ENCODE data around the gene VSTM4.

Gene VSTM4

GRCh38 chr10:49118430-49119074, 3.2 kb upstream of the VSTM4 start:
- H3K9ac ChIP-seq (ENCODE audit: low read depth in 1 of 2, low read length in 2 of 2) = no peak overlapping the region
- no peak overlapping the region for H3K4me3 ChIP-seq (ENCODE audit: low read length in 2 of 2)
- H3K27ac ChIP-seq (ENCODE audit: low read depth in 2 of 2, low read length in 2 of 2) = no peak overlapping the region
- H3K36me3 ChIP-seq (ENCODE audit: control insufficient read depth in 2 of 2, insufficient read depth in 2 of 2, low read length in 2 of 2) = no peaks in the 10 kb centered on the region
- H3K9me3 ChIP-seq (ENCODE audit: control insufficient read depth in 2 of 2, low read length in 2 of 2) = no peaks in the 10 kb centered on the region
- peaks cover 4 to 6% of the 10 kb centered on the region in 2 donors for H3K27me3 ChIP-seq (ENCODE audit: control insufficient read depth in 2 of 2, insufficient read depth in 2 of 2, low read length in 2 of 2)
- peaks cover 0 to 3% of the 10 kb centered on the region in 2 donors for H3K4me1 ChIP-seq (ENCODE audit: control insufficient read depth in 2 of 2, insufficient read depth in 2 of 2, low read length in 2 of 2)

GRCh38 chr10:49117376-49118070, 2.2 kb upstream of the VSTM4 start:
- H3K9ac ChIP-seq (ENCODE audit: low read depth in 1 of 2, low read length in 2 of 2) = no peak overlapping the region
- no peaks in the 10 kb centered on the region for H3K9me3 ChIP-seq (ENCODE audit: control insufficient read depth in 2 of 2, low read length in 2 of 2)
- H3K27me3 ChIP-seq (ENCODE audit: control insufficient read depth in 2 of 2, insufficient read depth in 2 of 2, low read length in 2 of 2) = peaks cover 4 to 7% of the 10 kb centered on the region in 2 donors
- no peak overlapping the region for H3K27ac ChIP-seq (ENCODE audit: low read depth in 2 of 2, low read length in 2 of 2)
- no peaks in the 10 kb centered on the region for H3K36me3 ChIP-seq (ENCODE audit: control insufficient read depth in 2 of 2, insufficient read depth in 2 of 2, low read length in 2 of 2)
- no peak overlapping the region for H3K4me3 ChIP-seq (ENCODE audit: low read length in 2 of 2)
- H3K4me1 ChIP-seq (ENCODE audit: control insufficient read depth in 2 of 2, insufficient read depth in 2 of 2, low read length in 2 of 2) = peaks cover 0 to 3% of the 10 kb centered on the region in 2 donors

GRCh38 chr10:49116509-49117375, 1.4 kb upstream of the VSTM4 start:
- Histone ChIP-seq H3K4me1 (ENCODE audit: control insufficient read depth in 2 of 2, insufficient read depth in 2 of 2, low read length in 2 of 2) (peaks cover 0 to 3% of the 10 kb centered on the region in 2 donors), H3K9ac (ENCODE audit: low read depth in 1 of 2, low read length in 2 of 2) (no peak overlapping the region), H3K4me3 (ENCODE audit: low read length in 2 of 2) (no peak overlapping the region), H3K27ac (ENCODE audit: low read depth in 2 of 2, low read length in 2 of 2) (no peak overlapping the region), H3K9me3 (ENCODE audit: control insufficient read depth in 2 of 2, low read length in 2 of 2) (no peaks in the 10 kb centered on the region), H3K36me3 (ENCODE audit: control insufficient read depth in 2 of 2, insufficient read depth in 2 of 2, low read length in 2 of 2) (no peaks in the 10 kb centered on the region), H3K27me3 (ENCODE audit: control insufficient read depth in 2 of 2, insufficient read depth in 2 of 2, low read length in 2 of 2) (peaks cover 4 to 7% of the 10 kb centered on the region in 2 donors)

DNA sequence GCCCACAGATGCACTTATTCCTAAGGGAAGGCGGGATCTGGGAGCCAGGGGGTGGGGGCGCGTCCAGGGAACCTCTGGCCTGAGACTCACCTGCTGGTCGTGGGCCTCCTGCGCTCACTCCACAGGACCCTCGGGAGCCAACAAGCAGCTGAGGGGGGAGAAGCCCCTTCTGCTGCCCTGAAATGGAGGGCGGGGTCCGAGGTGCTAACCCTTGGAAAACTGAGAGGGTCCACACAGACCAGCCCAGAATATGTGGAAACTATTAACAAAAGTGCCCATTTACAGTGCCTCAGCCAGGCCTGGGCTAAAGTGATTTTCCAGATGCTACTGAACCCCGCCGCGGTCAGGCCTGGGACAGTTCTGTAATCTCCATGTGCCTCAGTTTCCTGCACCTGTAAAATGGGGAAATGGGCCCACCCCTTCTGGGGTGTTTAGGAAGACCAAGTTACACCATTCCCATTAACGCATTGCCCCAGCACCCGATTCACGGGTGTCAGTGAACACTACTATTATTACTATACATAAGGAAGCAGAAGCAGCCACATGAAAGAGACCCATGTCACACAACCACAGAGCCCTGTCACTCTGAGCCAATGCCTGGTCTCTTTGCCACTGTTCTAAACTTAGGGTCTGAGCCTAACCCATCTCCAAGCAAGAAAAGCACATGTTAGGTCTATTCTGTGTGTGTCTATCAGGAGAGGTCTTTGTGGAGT, 630 bp upstream of the VSTM4 start:
- Histone ChIP-seq H3K9me3 (ENCODE audit: control insufficient read depth in 2 of 2, low read length in 2 of 2) (no peaks in the 10 kb centered on the region), H3K36me3 (ENCODE audit: control insufficient read depth in 2 of 2, insufficient read depth in 2 of 2, low read length in 2 of 2) (no peaks in the 10 kb centered on the region), H3K9ac (ENCODE audit: low read depth in 1 of 2, low read length in 2 of 2) (no peak overlapping the region), H3K27me3 (ENCODE audit: control insufficient read depth in 2 of 2, insufficient read depth in 2 of 2, low read length in 2 of 2) (peaks cover 4 to 7% of the 10 kb centered on the region in 2 donors), H3K4me1 (ENCODE audit: control insufficient read depth in 2 of 2, insufficient read depth in 2 of 2, low read length in 2 of 2) (peaks cover 0 to 3% of the 10 kb centered on the region in 2 donors), H3K27ac (ENCODE audit: low read depth in 2 of 2, low read length in 2 of 2) (no peak overlapping the region), H3K4me3 (ENCODE audit: low read length in 2 of 2) (peak overlapping the region in 1 of 2 donors; percentile 39)

DNA sequence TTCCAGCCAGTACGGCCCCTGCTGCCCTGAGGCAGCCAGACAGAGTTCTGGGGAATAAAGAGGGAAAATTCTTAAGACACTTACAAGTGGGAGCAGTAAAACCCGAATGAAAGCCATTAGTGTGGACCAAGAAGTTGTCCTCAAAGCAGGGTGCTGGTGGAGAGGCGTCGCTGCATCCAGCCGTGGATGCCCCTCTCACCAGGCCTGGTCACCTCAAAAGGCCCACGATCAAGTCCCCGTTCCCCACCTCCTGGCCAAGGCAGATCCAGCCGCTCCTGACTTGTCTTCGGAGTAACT, 656 bp downstream of the VSTM4 start:
- H3K27ac ChIP-seq (ENCODE audit: low read depth in 2 of 2, low read length in 2 of 2) = peak overlapping the region; percentile 28 to 29
- H3K9ac ChIP-seq (ENCODE audit: low read depth in 1 of 2, low read length in 2 of 2) = peak overlapping the region; percentile 52 to 61
- H3K9me3 ChIP-seq (ENCODE audit: control insufficient read depth in 2 of 2, low read length in 2 of 2) = no peaks in the 10 kb centered on the region
- H3K4me3 ChIP-seq (ENCODE audit: low read length in 2 of 2) = peak overlapping the region; percentile 43 to 68
- no peaks in the 10 kb centered on the region for H3K36me3 ChIP-seq (ENCODE audit: control insufficient read depth in 2 of 2, insufficient read depth in 2 of 2, low read length in 2 of 2)
- peaks cover 4 to 7% of the 10 kb centered on the region in 2 donors for H3K27me3 ChIP-seq (ENCODE audit: control insufficient read depth in 2 of 2, insufficient read depth in 2 of 2, low read length in 2 of 2)
- peaks cover 0 to 3% of the 10 kb centered on the region in 2 donors for H3K4me1 ChIP-seq (ENCODE audit: control insufficient read depth in 2 of 2, insufficient read depth in 2 of 2, low read length in 2 of 2)

- peaks cover 4 to 7% of the 10 kb centered on the region in 2 donors for H3K27me3 ChIP-seq (ENCODE audit: control insufficient read depth in 2 of 2, insufficient read depth in 2 of 2, low read length in 2 of 2)
- H3K27ac ChIP-seq (ENCODE audit: low read depth in 2 of 2, low read length in 2 of 2) = no peak overlapping the region
- no peaks in the 10 kb centered on the region for H3K9me3 ChIP-seq (ENCODE audit: control insufficient read depth in 2 of 2, low read length in 2 of 2)
- peak overlapping the region in 1 of 2 donors; percentile 28 for H3K4me3 ChIP-seq (ENCODE audit: low read length in 2 of 2)
- no peaks in the 10 kb centered on the region for H3K36me3 ChIP-seq (ENCODE audit: control insufficient read depth in 2 of 2, insufficient read depth in 2 of 2, low read length in 2 of 2)
- H3K9ac ChIP-seq (ENCODE audit: low read depth in 1 of 2, low read length in 2 of 2) = peak overlapping the region in 1 of 2 donors; percentile 26
- peaks cover 0 to 3% of the 10 kb centered on the region in 2 donors for H3K4me1 ChIP-seq (ENCODE audit: control insufficient read depth in 2 of 2, insufficient read depth in 2 of 2, low read length in 2 of 2)
Measured at GRCh38 chr10:49113741-49114141, 1.6 kb downstream of the VSTM4 start.

DNA sequence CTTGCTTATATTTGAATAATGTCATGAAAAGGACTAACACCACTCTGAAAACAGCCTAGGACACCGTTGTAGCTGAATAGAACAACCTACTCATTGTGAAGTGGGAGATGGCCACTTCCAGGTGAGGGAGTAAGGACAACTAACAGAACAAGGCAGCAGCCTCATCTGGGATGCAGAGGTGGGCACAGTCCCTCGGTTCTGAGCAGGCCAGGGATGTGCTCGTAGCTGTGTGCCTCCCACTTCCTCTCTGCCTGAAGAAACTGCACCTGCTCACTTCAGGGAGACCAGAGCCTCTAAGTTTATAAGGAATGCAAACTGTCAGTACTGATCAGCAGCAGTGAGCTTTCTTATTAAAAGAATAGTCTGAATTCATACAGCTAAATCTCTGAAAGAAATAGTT, 2.5 kb downstream of the VSTM4 start:
- no peaks in the 10 kb centered on the region for H3K36me3 ChIP-seq (ENCODE audit: control insufficient read depth in 2 of 2, insufficient read depth in 2 of 2, low read length in 2 of 2)
- no peak overlapping the region for H3K9ac ChIP-seq (ENCODE audit: low read depth in 1 of 2, low read length in 2 of 2)
- no peaks in the 10 kb centered on the region for H3K9me3 ChIP-seq (ENCODE audit: control insufficient read depth in 2 of 2, low read length in 2 of 2)
- no peak overlapping the region for H3K27ac ChIP-seq (ENCODE audit: low read depth in 2 of 2, low read length in 2 of 2)
- peaks cover 0 to 3% of the 10 kb centered on the region in 2 donors for H3K4me1 ChIP-seq (ENCODE audit: control insufficient read depth in 2 of 2, insufficient read depth in 2 of 2, low read length in 2 of 2)
- H3K27me3 ChIP-seq (ENCODE audit: control insufficient read depth in 2 of 2, insufficient read depth in 2 of 2, low read length in 2 of 2) = peaks cover 4 to 7% of the 10 kb centered on the region in 2 donors
- no peak overlapping the region for H3K4me3 ChIP-seq (ENCODE audit: low read length in 2 of 2)

DNA sequence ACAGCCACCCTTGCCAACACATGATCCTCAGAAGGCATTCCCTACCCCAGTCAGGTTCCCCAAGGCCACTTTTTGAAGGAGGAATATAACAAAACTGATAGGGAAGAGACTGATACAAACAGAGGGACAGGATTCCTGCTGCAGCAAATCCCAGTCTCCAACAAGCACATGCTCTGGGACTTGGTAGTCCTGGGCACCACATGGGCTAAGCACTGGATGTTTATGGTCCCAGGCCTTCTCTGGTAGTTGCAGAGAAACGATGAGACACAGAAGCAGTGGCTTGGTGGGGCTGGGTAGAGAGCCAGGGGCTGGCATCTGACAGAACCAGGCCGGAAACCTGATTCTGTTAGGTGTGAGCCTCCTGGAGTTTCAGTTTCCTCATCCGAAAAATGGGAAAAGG, 3.2 kb downstream of the VSTM4 start:
- Histone ChIP-seq H3K9ac (ENCODE audit: low read depth in 1 of 2, low read length in 2 of 2) (no peak overlapping the region), H3K4me1 (ENCODE audit: control insufficient read depth in 2 of 2, insufficient read depth in 2 of 2, low read length in 2 of 2) (peaks cover 0 to 3% of the 10 kb centered on the region in 2 donors), H3K9me3 (ENCODE audit: control insufficient read depth in 2 of 2, low read length in 2 of 2) (no peaks in the 10 kb centered on the region), H3K27ac (ENCODE audit: low read depth in 2 of 2, low read length in 2 of 2) (no peak overlapping the region), H3K27me3 (ENCODE audit: control insufficient read depth in 2 of 2, insufficient read depth in 2 of 2, low read length in 2 of 2) (peaks cover 4 to 7% of the 10 kb centered on the region in 2 donors), H3K36me3 (ENCODE audit: control insufficient read depth in 2 of 2, insufficient read depth in 2 of 2, low read length in 2 of 2) (no peaks in the 10 kb centered on the region), H3K4me3 (ENCODE audit: low read length in 2 of 2) (no peak overlapping the region)

- Histone ChIP-seq H3K9me3 (ENCODE audit: control insufficient read depth in 2 of 2, low read length in 2 of 2) (no peaks in the 10 kb centered on the region), H3K4me1 (ENCODE audit: control insufficient read depth in 2 of 2, insufficient read depth in 2 of 2, low read length in 2 of 2) (peaks cover 0 to 3% of the 10 kb centered on the region in 2 donors), H3K4me3 (ENCODE audit: low read length in 2 of 2) (no peak overlapping the region), H3K9ac (ENCODE audit: low read depth in 1 of 2, low read length in 2 of 2) (no peak overlapping the region), H3K36me3 (ENCODE audit: control insufficient read depth in 2 of 2, insufficient read depth in 2 of 2, low read length in 2 of 2) (no peaks in the 10 kb centered on the region), H3K27me3 (ENCODE audit: control insufficient read depth in 2 of 2, insufficient read depth in 2 of 2, low read length in 2 of 2) (peaks cover 4% of the 10 kb centered on the region in 2 donors), H3K27ac (ENCODE audit: low read depth in 2 of 2, low read length in 2 of 2) (no peak overlapping the region)
Measured at GRCh38 chr10:49111320-49111698, 4.0 kb downstream of the VSTM4 start.

All from mucosa of rectum (tissue), 2 donors.